HG03039 (cell line): ENCODE results near the gene SLC12A3.
"Not testable (repeated sequence)": the region's sequence is repeated elsewhere in the genome, so short reads cannot be mapped to it uniquely, and the experiment has no call there.

Source experiments
- ATAC-seq: cut with Tn5 transposase; IDR thresholded peaks from one replicate; pipeline ENCODE4 v1.9.1; 2021; ENCODE audit warnings: mild to moderate bottlenecking, moderate library complexity; ENCODE audit not compliant: unreplicated experiment

SLC12A3 gene

DNA sequence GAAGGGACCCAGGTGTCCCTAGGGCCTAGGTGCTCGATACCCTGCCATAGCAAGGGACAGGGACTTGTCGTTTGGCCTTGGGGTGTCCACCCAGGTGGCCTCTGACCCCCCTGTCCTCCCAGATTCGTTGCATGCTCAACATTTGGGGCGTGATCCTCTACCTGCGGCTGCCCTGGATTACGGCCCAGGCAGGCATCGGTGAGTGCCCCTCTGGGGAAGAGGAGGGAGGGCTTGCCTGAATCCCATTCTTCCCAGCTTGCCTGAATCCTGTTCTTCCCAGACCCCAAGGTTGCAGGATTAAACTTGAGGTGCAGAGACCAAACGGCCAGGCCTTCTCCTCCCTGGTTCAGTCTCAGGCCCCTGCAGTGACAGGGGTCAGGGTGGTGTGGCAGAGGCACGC lies 3.2 kb downstream of the SLC12A3 start:
- ATAC-seq = no peak

DNA sequence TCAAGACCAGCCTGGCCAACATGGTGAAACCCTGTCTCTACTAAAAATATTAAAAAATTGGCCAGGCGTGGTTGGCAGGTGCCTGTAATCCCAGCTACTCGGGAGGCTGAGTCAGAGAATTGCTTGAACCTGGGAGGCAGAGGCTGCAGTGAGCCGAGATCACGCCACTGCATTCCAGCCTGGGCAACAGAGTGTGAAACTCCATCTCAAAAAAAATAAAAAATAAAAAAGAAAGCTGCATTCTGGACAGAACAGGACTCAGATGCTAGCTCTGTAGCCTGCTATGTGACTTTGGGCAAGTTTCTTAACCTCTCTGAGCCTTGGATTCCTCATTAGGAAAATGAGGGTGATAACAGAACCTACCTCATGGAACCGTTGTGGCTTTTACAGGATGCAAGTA lies 3.8 kb downstream of the SLC12A3 start:
- ATAC-seq = not testable (repeated sequence)

DNA sequence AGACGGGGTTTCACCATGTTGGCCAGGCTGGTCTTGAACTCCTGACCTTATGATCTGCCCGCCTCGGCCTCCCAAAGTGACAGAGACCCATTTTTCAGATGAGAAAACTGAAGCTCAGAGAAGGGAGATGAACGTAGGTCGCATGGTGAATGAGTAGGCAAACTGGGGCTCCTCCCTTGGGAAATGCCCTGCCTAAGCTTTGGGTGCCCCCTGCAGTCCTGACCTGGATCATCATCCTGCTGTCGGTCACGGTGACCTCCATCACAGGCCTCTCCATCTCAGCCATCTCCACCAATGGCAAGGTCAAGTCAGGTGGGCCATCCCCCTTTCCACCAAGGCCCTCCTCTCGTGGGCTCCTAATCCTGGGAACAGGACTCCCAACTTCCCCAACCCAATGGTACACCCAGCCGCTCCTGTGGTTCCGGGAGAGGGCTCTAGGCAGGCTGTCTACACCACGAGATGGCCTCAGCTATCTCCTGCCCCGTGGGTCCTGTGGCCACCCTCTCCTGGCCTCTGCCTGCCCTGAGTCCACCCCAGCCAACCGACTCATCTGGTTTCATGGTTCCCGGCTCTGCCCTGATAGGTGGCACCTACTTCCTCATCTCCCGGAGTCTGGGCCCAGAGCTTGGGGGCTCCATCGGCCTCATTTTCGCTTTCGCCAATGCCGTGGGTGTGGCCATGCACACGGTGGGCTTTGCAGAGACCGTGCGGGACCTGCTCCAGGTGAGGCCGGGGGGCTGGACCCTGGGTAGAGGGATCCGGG lies 4.7 kb downstream of the SLC12A3 start:
- ATAC-seq = no peak

- no peak for ATAC-seq
These were observed 5.4 kb downstream of the SLC12A3 start for GRCh38 chr16:56870276-56870888.

GRCh38 chr16:56871172-56871593 lies 6.2 kb downstream of the SLC12A3 start:
- ATAC-seq = no peak

- ATAC-seq = no peak
These were observed 7.9 kb downstream of the SLC12A3 start for GRCh38 chr16:56872863-56873391.

- no peak for ATAC-seq
These were observed 9.8 kb downstream of the SLC12A3 start for GRCh38 chr16:56874800-56875199.

GRCh38 chr16:56876048-56876447 lies 11.0 kb downstream of the SLC12A3 start:
- no peak for ATAC-seq

DNA sequence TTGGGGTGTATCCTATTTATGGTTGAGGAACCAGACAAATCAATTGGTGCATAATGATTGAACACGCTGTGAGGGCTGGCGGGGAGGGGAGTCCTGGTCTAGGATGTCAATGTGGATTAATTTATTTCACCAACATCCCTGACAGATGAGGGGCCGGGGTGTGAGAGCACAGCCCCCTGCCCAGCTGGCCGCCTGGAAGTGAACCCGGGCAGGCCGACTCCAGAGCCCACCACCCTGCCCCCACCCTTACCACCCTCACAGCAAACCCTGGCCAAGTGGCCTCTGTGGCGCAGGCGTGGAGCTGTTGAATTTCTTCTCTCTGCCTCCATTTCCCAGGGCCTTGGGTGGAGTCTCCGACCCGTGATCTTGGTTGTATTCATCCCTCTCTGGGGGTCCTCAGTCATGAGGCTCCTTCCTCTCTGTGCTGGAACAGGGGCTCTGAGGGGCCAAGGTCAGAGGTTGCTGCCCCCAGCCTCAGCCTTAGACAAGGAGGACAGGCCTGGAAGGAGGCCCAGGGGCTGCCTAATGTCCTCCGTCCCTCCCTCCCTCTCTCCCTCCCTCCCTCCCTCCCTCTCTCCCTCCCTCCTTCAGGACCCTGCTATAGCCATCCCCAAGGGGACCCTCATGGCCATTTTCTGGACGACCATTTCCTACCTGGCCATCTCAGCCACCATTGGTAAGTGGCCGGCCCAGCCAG lies 12.6 kb downstream of the SLC12A3 start:
- no peak for ATAC-seq

GRCh38 chr16:56878282-56878854 lies 13.4 kb downstream of the SLC12A3 start:
- no peak for ATAC-seq

DNA sequence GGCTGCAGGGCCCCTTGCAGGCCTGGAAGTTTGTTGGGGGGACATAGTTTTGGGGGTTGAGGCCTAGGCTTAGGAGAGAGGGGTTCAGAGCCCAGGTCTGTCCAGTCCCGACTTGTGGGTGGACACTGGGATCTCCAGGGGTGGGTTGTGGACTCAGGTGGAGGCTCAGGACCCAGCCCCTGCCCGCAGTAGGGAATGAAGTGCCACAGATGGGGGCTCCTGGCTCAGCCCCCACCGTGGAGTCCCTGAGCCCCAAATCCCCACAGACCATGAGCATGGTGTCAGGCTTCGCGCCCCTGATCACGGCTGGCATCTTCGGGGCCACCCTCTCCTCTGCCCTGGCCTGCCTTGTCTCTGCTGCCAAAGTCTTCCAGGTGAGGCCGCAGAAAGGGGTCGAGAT lies 14.3 kb downstream of the SLC12A3 start:
- ATAC-seq = no peak

GRCh38 chr16:56880176-56880575 lies 15.2 kb downstream of the SLC12A3 start:
- ATAC-seq = no peak

DNA sequence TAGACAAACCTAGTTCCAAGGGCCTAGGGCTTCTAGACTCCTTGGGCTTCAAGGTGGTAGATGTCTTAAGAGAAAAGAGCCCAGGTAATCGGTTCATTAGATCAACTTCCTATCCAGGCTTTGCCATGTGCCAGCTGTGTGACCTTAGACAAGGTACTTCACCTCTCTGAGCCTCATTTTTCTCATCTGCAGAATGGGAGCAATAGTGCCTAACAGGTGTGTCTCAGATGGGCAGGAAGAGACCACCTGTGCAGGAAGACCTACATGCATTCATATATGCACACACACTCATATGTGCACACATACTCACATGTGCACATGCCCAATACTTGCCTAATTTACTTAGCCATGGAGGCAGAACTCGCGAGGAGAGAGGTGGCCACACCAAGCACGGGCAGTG lies 15.7 kb downstream of the SLC12A3 start:
- no peak for ATAC-seq

DNA sequence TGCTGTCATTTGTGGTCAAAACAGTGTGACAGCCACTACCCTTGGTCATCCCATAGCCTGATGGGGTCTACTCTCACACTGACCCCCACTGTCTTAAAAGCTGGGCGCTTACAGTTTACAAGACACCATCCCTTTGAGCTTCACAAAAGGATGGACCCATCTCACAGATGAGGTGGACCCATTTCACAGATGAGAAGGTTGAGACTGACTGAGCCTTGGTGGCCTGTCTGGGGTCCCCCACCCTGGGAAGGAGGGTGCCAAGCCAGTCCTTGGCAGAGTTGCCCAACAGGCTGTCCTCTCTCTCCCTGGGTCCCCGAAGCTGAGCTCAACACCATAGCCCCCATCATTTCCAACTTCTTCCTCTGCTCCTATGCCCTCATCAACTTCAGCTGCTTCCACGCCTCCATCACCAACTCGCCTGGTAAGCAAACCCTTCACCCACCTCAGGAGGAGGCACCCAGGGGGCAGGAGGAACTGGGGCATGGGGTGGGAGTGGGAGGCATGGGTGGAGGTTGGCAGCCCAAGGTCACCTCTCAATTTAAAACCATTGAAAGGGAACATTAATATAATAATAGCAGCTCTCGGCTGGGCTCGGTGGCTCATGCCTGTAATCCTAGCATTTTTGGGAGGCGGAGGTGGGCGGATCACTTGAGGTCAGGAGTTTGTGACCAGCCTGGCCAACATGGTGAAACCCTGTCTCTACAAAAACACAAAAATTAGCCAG lies 17.2 kb downstream of the SLC12A3 start:
- no peak for ATAC-seq

- no peak for ATAC-seq
These were observed 18.6 kb downstream of the SLC12A3 start for GRCh38 chr16:56883586-56883985.

- ATAC-seq = no peak
These were observed 19.1 kb downstream of the SLC12A3 start for GRCh38 chr16:56884026-56884582.

DNA sequence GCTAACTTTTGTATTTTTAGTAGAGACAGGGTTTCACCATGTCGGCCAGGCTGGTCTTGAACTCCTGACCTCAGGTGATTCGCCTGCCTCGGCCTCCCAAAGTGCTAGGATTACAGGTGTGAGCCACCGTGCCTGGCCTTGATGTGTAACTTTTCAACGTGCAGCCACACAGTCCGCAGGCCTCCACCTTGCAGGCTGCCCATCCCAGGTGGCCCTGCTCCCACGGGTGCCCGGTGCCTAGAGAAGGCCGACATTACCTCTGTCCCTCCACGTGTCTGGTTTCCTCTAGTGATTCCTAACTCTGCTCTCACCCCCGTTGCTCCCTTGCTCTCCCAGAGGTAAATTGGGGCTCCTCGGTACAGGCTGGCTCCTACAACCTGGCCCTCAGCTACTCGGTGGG lies 19.9 kb downstream of the SLC12A3 start:
- not testable (repeated sequence) for ATAC-seq

DNA sequence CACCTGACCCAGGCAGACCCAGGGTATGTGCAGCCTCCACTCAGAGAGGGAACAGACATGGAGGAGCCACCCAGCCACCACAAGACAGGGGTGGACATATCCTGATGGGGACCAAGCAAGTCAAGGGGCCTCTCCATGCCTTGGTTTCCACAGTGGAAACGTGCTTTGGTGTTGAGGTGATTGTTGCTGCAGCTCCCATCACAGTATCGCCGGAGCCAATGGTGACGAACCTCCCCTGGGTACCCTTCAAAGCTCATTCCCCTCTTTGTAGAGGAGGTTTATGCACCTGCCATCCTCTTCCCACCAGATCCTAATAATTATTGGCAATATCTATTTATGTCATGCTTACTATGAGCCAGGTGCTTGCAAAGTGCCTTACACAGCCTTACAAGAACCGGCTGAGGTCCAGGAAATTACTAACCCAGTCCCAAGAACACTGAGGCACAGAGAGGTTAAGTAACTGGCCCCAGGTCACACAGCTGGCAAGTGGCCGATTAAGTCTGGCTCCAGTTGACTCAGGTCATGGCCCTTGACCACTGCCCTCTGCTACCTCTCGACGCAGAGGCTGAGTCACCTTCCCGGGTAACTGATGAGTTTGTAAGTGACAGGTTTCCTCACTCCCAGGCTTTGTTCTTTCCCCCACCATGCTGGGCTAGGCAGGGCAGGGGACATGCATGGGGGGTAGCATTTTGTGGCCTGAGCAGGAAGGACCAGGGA lies 20.6 kb downstream of the SLC12A3 start:
- ATAC-seq = no peak

DNA sequence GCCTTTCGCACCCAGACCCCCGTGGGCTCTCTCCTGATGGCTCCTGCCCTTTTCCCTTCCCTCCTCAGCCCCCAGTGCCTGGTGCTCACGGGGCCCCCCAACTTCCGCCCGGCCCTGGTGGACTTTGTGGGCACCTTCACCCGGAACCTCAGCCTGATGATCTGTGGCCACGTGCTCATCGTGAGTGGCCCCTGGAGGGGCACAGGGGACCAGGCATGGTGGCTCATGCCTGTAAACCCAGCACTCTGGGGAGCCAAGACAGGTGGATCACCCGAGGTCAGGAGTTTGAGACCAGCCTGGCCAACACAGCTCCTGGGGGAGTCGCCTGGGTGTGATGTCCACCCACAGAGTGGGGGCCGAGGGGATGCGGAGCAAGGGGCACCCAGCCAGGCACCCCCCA lies 21.3 kb downstream of the SLC12A3 start:
- ATAC-seq = no peak

- ATAC-seq = no peak
These were observed 21.8 kb downstream of the SLC12A3 start for GRCh38 chr16:56886826-56887225.
